Measurements from ENCODE around the gene FAM78A. TPM values are rescaled to one million over a fixed set of nuclear protein-coding genes. Genes with fewer than 3 reads are reported as not detected.

Gene FAM78A
- total and polyA plus RNA-seq, 2 of the 8 experiments (the other 6 are each of a cell fraction or from before 2014, with no cell fraction given), result 3.1 TPM

GRCh38 chr9:131260751-131261452 is 15.4 kb downstream of the FAM78A start:
- Histone ChIP-seq H3K23me2 (ENCODE audit: low read depth, low read length) (no peaks in the 10 kb centered on the region), H2BK120ac (replicated peaks; ENCODE audit: low read depth, low read length) (no peak overlapping the region), H4K8ac (ENCODE audit: extremely low read depth, insufficient read depth, low read length) (no peak overlapping the region), H3K79me2 (ENCODE audit: control insufficient read depth in 1 of 2, insufficient read depth in 2 of 2, low read length in 2 of 2) (no peaks in the 10 kb centered on the region), H4K20me1 (replicated peaks in 1 of 2; ENCODE audit: control insufficient read depth in 1 of 2, insufficient read depth in 2 of 2, low read length in 2 of 2) (peaks cover 0 to 2% of the 10 kb centered on the region in 2 experiments), H3K4me1 (replicated peaks in 1 of 4; ENCODE audit: control insufficient read depth in 3 of 4, insufficient read depth in 4 of 4, low read length in 3 of 4) (peaks cover 0 to 9% (median 1%) of the 10 kb centered on the region in 4 experiments; a peak in 3 of 7 replicates), H2BK5ac (ENCODE audit: low read depth, low read length) (no peak overlapping the region), H2BK12ac (ENCODE audit: low read depth, low read length) (no peak overlapping the region), H3K27ac (ENCODE audit: low read depth, low read length) (no peak overlapping the region), H2BK15ac (ENCODE audit: low read length) (no peak overlapping the region), H3K9ac (replicated peaks in 1 of 4; ENCODE audit: extremely low read depth in 1 of 4, low read depth in 3 of 4, low read length in 3 of 4) (no peak overlapping the region), H3K4me3 (ENCODE audit: extremely low read depth in 1 of 4, insufficient read depth in 2 of 4, low read depth in 3 of 4, low read length in 4 of 4) (no peak overlapping the region), H3K27me3 (replicated peaks in 1 of 4; ENCODE audit: control insufficient read depth in 3 of 4, extremely low read depth in 1 of 4, insufficient read depth in 3 of 4, low read length in 3 of 4) (no peaks in the 10 kb centered on the region), H3K14ac (ENCODE audit: insufficient read length) (no peak overlapping the region), H2AFZ (ENCODE audit: low read length) (no peak overlapping the region), H2AK5ac (ENCODE audit: low read depth, low read length) (no peak overlapping the region), H2BK20ac (ENCODE audit: low read length) (no peak overlapping the region), H3K18ac (ENCODE audit: extremely low read depth, low read length) (no peak overlapping the region), H4K91ac (replicated peaks; ENCODE audit: insufficient read length, low read length) (no peak overlapping the region), H3K79me1 (ENCODE audit: low read depth, low read length) (no peaks in the 10 kb centered on the region), H3K9me3 (ENCODE audit: insufficient read depth in 2 of 2, low read depth in 1 of 2, low read length in 1 of 2) (no peaks in the 10 kb centered on the region), H4K5ac (ENCODE audit: insufficient read length, low read depth, low read length) (no peak overlapping the region), H3K4ac (replicated peaks; ENCODE audit: insufficient read length, low read depth, low read length) (no peak overlapping the region), H3K4me2 (ENCODE audit: insufficient read depth in 1 of 2, low read depth in 2 of 2, low read length in 2 of 2) (no peak overlapping the region), H3K56ac (replicated peaks; ENCODE audit: insufficient read length, low read depth, low read length) (no peak overlapping the region), H3K36me3 (ENCODE audit: control insufficient read depth in 2 of 4, insufficient read depth in 4 of 4, low read length in 3 of 4) (no peaks in the 10 kb centered on the region), H3K23ac (ENCODE audit: insufficient read length) (no peak overlapping the region)
- ChIA-PET POLR2A (ENCODE audit: partially characterized antibody) (no interaction called here), CTCF (ENCODE audit: partially characterized antibody) (interaction anchor here (0.6 to 2.5 kb wide), 6 partner anchors 14 to 300 kb away, joined by 3 to 15 read pairs (median 4); no protein-coding TSS in a partner anchor)
- FAIRE-seq (no peak), DNase-seq (ENCODE audit: low read depth in 1 of 2, low spot score in 2 of 2) (no peak)
- TF ChIP-seq BCL11A (IDR thresholded peaks at IDR 0.05; ENCODE audit: low read depth in 2 of 2, low read length in 2 of 2) (no peak), SP1 (IDR thresholded peaks at IDR 0.05; ENCODE audit: low read depth, low read length) (no peak), KDM1A (IDR thresholded peaks at IDR 0.05; ENCODE audit: borderline replicate concordance, low read length) (no peak), SIX5 (IDR thresholded peaks at IDR 0.05; ENCODE audit: low read depth, low read length) (no peak)
- 95% methylated on average over 33 of the region's 33 CpGs; no CpG with 5 or more reads in 1 of the 2 experiments for WGBS, 2 experiments (ENCODE audit: extremely low coverage in 1 of 2, insufficient coverage in 1 of 2, insufficient read length in 1 of 2, insufficient replicate concordance in 2 of 2, low coverage in 1 of 2, low lambda C conversion rate in 2 of 2, missing lambda C conversion rate in 1 of 2)

Data from H1 (cell line).